GM21528 (cell line): ENCODE data around the gene CAMK2D.

Source experiments
- ATAC-seq: cut with Tn5 transposase; IDR thresholded peaks from one replicate; pipeline ENCODE4 v1.9.1; 2021; ENCODE audit warnings: mild to moderate bottlenecking, moderate library complexity; ENCODE audit not compliant: unreplicated experiment, low FRiP score

Gene CAMK2D

DNA sequence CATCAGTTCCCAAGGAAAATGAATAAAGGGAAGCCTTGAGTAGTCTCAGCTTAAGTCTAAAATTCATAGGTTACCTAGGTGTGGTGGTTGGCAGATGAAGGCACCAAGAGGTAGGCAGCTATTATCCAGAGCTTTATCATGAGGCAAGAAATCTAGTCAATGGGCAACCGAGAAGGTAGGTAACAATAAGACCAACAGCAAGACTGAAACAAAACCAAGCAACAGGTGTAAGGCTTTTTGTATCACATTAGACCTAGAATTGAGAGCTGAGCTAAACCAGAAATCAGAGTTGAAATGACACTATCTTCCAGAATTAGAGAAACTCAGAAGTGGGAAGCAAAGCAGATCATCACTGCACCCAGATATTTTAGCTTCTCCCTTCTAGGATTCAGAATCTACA lies 117.1 kb downstream of the CAMK2D start:
- no peak for ATAC-seq

GRCh38 chr4:113643505-113643904 lies 118.0 kb downstream of the CAMK2D start:
- ATAC-seq: no peak

DNA sequence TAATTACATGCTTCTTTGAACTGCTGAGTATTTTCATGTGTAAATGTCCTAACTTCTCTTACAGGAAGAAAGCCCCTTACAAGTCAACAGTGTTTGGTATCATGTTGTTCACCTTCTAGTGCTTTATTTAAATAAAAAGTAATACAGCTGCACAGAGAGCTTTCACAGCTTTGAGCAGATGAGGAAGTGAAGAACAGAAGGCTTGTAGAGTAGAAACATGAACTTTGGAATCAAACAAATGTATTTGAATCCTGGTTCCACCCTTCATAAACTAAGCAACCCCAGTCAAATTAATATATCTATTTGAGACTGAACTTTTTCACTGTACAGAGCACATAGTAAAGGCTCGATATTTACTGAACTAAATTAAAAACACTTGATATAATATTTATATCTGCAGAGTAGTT lies 120.5 kb downstream of the CAMK2D start:
- ATAC-seq: peak; percentile 61

- no peak for ATAC-seq
Observed at GRCh38 chr4:113639326-113639725, 122.2 kb downstream of the CAMK2D start.

DNA sequence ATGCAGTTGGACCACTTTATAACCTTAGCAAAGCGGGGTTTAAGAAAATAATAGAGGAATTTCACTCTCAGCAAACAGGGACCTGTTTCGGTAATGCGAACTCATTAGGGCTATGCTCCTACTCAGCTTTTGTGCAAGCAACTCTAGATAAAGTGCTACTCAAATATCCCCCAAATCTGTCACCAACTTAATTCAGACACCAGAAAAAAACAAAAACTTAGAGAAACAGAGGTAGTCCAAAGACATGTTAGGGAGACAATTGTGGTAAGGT lies 123.0 kb downstream of the CAMK2D start:
- ATAC-seq: no peak

DNA sequence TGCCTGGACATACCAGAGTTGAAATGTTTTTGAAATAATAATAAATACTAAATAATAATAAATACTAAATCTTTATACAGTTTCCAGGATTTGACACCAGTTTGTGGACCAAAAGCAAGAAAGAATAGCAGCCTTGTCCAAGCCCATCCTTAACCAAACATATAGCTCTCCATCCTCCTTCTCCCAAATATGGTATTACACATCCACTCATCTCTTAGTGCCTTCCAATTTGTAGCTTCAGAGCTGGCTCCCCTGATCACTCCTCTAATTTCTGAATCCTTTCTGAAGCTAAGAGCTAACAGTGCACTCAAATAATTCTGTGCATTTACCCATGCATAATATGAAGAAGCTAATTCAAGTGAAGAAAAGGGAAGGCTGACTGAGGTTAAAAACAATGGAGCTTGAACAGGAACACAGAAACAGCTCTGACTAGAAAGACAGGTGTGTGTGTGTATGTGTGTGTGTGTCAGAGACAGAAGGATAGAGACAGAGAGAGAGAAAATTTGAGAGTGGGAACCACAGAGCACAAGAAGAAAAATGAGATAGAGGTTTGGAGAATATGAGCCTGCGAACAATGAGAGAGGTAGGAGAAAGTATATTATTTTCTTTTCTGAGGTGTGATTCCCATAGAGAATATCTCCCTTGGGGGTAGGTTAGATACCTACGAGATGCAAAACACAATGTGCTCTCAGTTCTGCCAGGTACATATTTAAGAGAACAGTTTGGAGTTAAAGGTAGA lies 123.5 kb downstream of the CAMK2D start:
- no peak for ATAC-seq

GRCh38 chr4:113637363-113637762 lies 124.2 kb downstream of the CAMK2D start:
- no peak for ATAC-seq

DNA sequence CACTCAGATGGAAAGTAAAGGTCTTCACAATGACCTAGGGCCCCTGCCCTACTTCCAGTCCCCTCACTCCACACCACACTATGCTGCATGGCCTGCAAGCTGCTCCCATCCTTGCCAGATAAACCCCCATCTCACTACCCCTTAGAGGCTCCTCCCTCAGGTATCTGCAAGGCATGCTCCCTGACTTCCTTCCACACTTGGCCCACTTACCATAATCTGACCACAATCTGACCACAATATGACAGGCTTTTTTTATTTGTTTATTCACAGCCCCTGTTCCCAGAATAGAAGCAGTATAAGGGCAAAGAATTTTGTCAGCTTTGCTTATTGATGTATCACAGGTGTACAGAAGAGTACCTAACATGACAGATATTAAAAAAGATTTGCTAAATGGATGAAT lies 124.7 kb downstream of the CAMK2D start:
- ATAC-seq: no peak

DNA sequence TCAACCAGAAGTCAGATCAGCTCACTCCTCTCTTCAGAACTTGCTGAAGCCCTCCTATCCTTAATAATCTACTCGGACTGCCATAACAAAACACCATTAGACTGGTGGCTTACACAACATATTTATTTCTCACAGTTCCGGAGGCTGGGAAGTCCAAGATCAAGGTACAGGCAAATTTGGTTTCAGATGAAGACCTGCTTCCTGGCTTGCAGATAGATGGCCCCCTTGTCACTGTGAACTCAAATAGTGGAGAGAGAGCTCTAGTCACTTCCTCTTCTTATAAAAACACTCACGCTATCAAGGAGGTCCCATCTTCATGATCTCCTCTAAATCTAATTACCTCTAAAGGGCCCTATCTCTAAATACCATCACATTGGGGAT lies 125.1 kb downstream of the CAMK2D start:
- ATAC-seq: peak; percentile 56

- no peak for ATAC-seq
Observed at GRCh38 chr4:113635739-113636437, 125.7 kb downstream of the CAMK2D start.

GRCh38 chr4:113634081-113634969 lies 127.2 kb downstream of the CAMK2D start:
- ATAC-seq: no peak

- no peak for ATAC-seq
Observed at GRCh38 chr4:113633467-113633866, 128.1 kb downstream of the CAMK2D start.

DNA sequence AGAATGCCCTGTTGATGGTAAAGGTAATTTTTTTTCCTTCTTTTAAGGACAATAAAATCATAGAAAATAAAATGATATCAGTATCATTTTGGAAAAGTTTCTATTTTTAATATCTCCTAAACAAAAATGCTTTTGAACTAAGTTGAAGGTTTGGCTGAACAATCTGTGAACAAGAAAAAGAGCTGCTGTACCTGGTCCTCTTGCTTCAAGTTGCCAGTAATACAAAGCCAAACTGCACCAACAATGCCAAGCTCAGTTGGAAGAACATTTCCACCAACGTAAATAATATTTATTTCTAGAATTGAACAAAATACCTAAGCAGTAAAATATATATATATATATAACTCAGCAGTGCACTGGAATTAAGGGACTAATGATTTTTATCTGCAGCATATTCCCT lies 132.8 kb downstream of the CAMK2D start:
- ATAC-seq: no peak

DNA sequence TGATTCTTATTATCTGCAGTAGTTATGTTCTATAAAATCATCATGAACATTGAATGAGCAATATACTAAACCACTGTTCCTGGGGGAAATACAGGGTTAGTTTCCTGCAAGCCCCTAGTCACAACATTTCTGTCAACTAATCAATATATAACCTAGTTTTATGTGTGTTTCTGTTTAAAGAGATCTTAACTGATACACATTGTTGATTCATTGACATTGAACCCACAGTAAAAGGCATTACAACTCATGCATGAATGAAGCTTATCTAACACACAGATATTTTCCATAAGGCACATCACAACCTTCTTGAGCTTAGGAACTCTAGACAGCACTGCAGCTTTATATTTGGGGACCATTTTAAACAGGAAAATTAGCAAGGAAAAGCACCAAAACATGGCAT lies 134.2 kb downstream of the CAMK2D start:
- no peak for ATAC-seq

GRCh38 chr4:113625902-113626301 lies 135.6 kb downstream of the CAMK2D start:
- ATAC-seq: no peak

GRCh38 chr4:113623274-113623894 lies 138.2 kb downstream of the CAMK2D start:
- ATAC-seq: no peak

DNA sequence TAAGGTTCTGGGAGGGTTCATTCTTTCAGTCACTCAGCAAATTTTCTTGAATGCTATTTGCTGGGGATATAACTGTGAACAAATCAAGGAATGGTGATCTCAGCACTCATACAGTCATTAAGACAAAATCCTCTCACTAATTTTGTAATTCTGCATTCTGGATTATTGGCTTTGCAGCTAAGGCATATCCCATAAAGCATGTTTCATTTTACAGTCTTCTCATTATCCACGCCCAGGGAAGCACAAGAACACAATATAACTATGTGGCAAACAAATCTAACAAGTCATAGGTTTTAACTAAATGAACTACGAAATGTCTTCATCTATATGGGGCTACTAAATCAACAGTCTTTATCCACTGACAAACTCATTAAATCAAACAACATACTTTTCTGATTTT lies 139.9 kb downstream of the CAMK2D start:
- no peak for ATAC-seq

GRCh38 chr4:113620032-113620431 lies 141.5 kb downstream of the CAMK2D start:
- no peak for ATAC-seq

DNA sequence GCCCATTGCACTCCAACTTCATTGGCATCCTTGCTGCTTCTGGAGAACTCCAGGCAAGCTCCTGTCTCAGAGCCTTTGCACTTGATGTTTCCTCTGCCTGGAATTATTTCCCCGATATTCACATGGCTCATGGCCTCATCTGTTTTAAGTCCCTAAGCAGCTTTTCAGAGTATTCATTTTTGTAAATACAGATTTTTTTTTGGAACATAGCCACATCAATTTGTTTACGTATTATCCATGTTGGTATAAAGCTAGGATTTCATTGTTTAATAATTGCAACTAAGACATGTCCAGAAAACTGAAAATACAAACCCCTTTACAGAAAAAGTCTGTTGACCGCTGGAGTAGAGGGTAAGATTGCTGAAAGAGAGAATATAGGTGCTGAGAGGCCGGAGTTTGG lies 142.0 kb downstream of the CAMK2D start:
- no peak for ATAC-seq

- ATAC-seq: no peak
Observed at GRCh38 chr4:113618205-113618604, 143.3 kb downstream of the CAMK2D start.

GRCh38 chr4:113617195-113617594 lies 144.3 kb downstream of the CAMK2D start:
- ATAC-seq: no peak
